Transverse colon (tissue), 4 donors: ENCODE results near the gene FREM2. TPM values are rescaled to one million over a fixed set of nuclear protein-coding genes. Genes with fewer than 3 reads are reported as not detected.

Source experiments
- DNase-seq: peaks from one replicate; pipeline ENCODE4 v3.0.0-alpha.2; 2019
- H3K27ac ChIP-seq, 4 donors: fragments of 200-600 bp; sonication (generic); 2 replicates each; pipeline ENCODE4 v1.5.1; 2016 to 2018; ENCODE audit warnings: inconsistent platforms in 4 of 4
- H3K27me3 ChIP-seq: fragments of 200-600 bp; sonication (generic); 2 replicates; pipeline ENCODE4 v1.5.1; 2017; ENCODE audit warnings: inconsistent platforms
- H3K36me3 ChIP-seq, 4 donors: fragments of 200-600 bp; sonication (generic); 2 replicates each; pipeline ENCODE4 v1.5.1; 2017 to 2019; ENCODE audit warnings: inconsistent platforms in 4 of 4
- H3K4me1 ChIP-seq, 4 donors: fragments of 200-600 bp; sonication (generic); 2 replicates each; pipeline ENCODE4 v1.5.1; 2017 to 2020; ENCODE audit warnings: inconsistent platforms in 4 of 4
- H3K4me3 ChIP-seq, 4 donors: fragments of 200-600 bp; sonication (generic); 1 replicate in 1 of 4; 2 replicates in 3 of 4; pipeline versions ENCODE4 v1.5.1 to v1.6.1; 2017 to 2019; ENCODE audit warnings: inconsistent platforms in 4 of 4
- H3K9me3 ChIP-seq, 2 donors: fragments of 200-600 bp; sonication (generic); 2 replicates each; pipeline ENCODE4 v1.5.1; 2017 to 2019; ENCODE audit warnings: inconsistent platforms in 2 of 2
- CTCF ChIP-seq, 5 experiments: fragments of 200-600 bp in 3 of 5; fragments of 450-650 bp in 2 of 5; sonication (generic) in 3 of 5; IDR thresholded peaks; 1 replicate in 2 of 5; 2 replicates in 3 of 5; pipeline ENCODE4 v1.5.1; 2016 to 2017; ENCODE audit warnings: antibody characterized with exemption in 5 of 5, inconsistent platforms in 3 of 5, mild to moderate bottlenecking in 2 of 5, moderate library complexity in 1 of 5
- EP300 ChIP-seq: sonication (generic); formaldehyde crosslinking; IDR thresholded peaks from one replicate; pipeline ENCODE4 v1.6.1; 2017; ENCODE audit warnings: antibody characterized with exemption, low read depth
- POLR2A ChIP-seq: fragments of 450-650 bp; IDR thresholded peaks from one replicate; pipeline ENCODE4 v1.6.1; 2016; ENCODE audit warnings: antibody characterized with exemption, mild to moderate bottlenecking, moderate library complexity
- POLR2AphosphoS5 ChIP-seq, 3 donors: sonication (generic); formaldehyde crosslinking; IDR thresholded peaks; one replicate each; pipeline ENCODE4 v1.6.1; 2016; ENCODE audit warnings: antibody characterized with exemption in 3 of 3
- WGBS, 2 donors: methylation state at CpG; one replicate each; pipeline ENCODE4 v1.1.5; 2018; ENCODE audit warnings: low coverage in 1 of 2; 5-methylcytosine and 5-hydroxymethylcytosine counted together
- in situ Hi-C, 4 donors: fragments of 200-750 bp; cut with MboI; loops; one replicate each; pipeline versions ENCODE4 v1.15.0 to v1.15.1; 2017; ENCODE audit warnings: low sequenced_read_pairs in 3 of 4, low pct_ligation_motif_present in 1 of 4, low pct_unique_long_range_greater_than_20kb in 1 of 4
- intact Hi-C: fragments of 100-400 bp; cut with DNase I; formaldehyde crosslinking; loops from one replicate; pipeline ENCODE4 v1.15.1; 2023; ENCODE audit warnings: low total_unique reads
- total RNA-seq, 4 donors: library from RNA; depleted of rRNA; stranded (reverse); fragments of >200 nt; gene quantifications; one replicate each; pipeline ENCODE4 v1.1.0, GENCODE V29; 2016

Gene FREM2
- total RNA-seq, 4 donors from 2014 or later = 0.40 to 2.2 (median 1.2) TPM

DNA sequence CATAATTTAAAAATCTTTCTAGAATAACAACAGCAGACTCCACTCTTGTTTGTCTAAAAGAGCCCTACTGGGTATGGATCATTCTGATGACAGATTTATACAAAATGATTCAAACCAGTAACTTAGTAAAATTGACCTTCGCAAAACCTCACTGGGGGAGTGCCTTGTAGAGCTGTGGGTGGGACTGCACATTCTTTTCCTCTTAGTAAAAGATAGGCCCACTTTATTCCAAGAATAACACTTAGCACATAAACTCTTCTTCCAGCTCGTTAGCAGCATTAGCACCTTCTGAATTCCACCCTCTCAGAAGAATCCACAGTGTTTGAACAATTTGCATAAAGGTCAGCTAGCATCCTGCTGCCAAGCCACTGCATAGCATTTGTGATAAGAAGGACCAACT, 196.9 kb downstream of the FREM2 start:
- in situ Hi-C loops (no loop called here), intact Hi-C loops (no loop called here)
- Histone ChIP-seq H3K4me1 (no peaks in the 10 kb centered on the region), H3K4me3 (no peak overlapping the region), H3K9me3 (no peaks in the 10 kb centered on the region), H3K27ac (no peak overlapping the region), H3K36me3 (no peaks in the 10 kb centered on the region), H3K27me3 (no peaks in the 10 kb centered on the region)
- no peak for DNase-seq
- TF ChIP-seq POLR2A (no peak), EP300 (no peak), POLR2AphosphoS5 (IDR thresholded peaks at IDR 0.05) (no peak), CTCF (IDR thresholded peaks at IDR 0.05) (no peak)
- 39 to 57% methylated on average over 2 of the region's 2 CpGs for WGBS, 2 donors

DNA sequence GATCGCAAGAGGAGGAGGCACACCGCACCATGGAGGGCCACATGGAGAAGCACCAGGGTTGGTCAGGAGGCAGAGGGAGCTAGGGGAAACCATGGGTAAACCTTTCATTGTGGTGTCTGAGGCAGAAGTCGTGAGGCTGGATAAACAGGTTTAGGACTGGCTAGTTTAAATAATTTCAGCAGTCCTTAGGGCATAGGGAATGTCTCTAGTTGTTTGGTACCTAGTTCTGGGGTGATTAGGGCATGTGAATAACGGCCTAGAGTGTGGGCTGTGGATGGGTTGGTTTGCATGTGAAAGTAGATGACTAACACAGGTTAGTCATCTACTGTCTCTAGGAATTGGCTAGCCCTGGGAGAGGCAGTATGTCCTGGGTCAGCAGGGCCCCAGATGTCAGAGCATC, 201.4 kb downstream of the FREM2 start:
- H3K4me1 ChIP-seq = no peaks in the 10 kb centered on the region
- 72 to 100% methylated on average over 2 to 4 of the region's 4 CpGs for WGBS, 2 donors
- TF ChIP-seq POLR2AphosphoS5 (IDR thresholded peaks at IDR 0.05) (no peak), POLR2A (no peak), CTCF (IDR thresholded peaks at IDR 0.05) (no peak), EP300 (no peak)

DNA sequence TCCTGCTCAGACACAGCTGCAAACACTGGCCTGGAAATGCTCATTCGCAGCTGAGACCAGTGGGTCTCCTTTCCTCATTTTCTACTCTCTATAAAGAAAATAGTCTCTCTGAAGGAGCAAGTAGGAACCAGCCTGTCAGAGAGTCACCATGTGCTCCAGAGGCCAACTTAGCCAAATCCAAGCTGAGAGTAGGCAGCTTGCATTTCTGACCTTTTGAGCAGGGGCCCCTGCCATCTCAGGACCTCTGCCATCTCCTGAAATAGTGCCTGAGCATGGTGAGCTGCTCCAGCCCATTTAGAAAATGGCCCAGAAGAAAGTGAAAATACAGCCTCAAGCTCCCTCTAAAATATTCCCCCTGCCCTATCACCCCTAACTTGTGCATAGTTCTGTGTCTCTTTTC, 208.2 kb downstream of the FREM2 start:
- Histone ChIP-seq H3K9me3 (no peaks in the 10 kb centered on the region), H3K27me3 (no peaks in the 10 kb centered on the region), H3K4me1 (no peaks in the 10 kb centered on the region), H3K27ac (no peak overlapping the region), H3K36me3 (no peaks in the 10 kb centered on the region), H3K4me3 (no peak overlapping the region)
- 50 to 82% methylated on average over 1 of the region's 1 CpG for WGBS, 2 donors
- no peak for TF ChIP-seq POLR2A
- TF ChIP-seq CTCF (IDR thresholded peaks at IDR 0.05) = no peak
- in situ Hi-C loops (no loop called here), intact Hi-C loops (no loop called here)
- no peak for DNase-seq

More for the DNA sequence above, 201.4 kb downstream of the FREM2 start:
- in situ Hi-C loops (no loop called here), intact Hi-C loops (no loop called here)
- no peak for DNase-seq
- no peak overlapping the region for H3K4me3 ChIP-seq
- H3K9me3 ChIP-seq = no peaks in the 10 kb centered on the region
- H3K27ac ChIP-seq = no peak overlapping the region
- no peaks in the 10 kb centered on the region for H3K27me3 ChIP-seq
- H3K36me3 ChIP-seq = no peaks in the 10 kb centered on the region

DNA sequence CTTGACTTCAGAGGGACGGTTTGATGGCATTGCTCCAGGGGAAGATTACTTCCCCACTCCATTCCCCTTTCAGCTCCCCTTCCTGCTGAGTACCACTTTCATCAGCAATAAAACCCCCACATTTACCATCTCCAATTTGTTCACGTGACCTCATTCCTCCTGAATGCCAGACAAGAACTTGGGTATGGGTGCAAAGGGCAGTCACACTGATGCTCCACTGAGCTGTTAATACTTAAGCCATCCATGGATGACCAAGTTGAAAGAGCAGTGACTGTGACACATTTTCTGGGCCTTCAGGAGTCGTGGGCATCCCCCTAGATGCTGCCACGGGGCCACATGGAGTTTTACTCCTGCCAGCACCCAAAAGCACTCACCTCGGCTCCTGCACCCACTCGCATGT, 210.6 kb downstream of the FREM2 start:
- Histone ChIP-seq H3K27me3 (no peaks in the 10 kb centered on the region), H3K27ac (no peak overlapping the region), H3K4me1 (no peaks in the 10 kb centered on the region), H3K36me3 (no peaks in the 10 kb centered on the region), H3K9me3 (no peaks in the 10 kb centered on the region), H3K4me3 (no peak overlapping the region)
- no peak for TF ChIP-seq CTCF (IDR thresholded peaks at IDR 0.05)
- TF ChIP-seq POLR2AphosphoS5 (IDR thresholded peaks at IDR 0.05) = no peak
- TF ChIP-seq POLR2A = no peak
- TF ChIP-seq EP300 = no peak
- WGBS, 2 donors = 76 to 85% methylated on average over 2 to 6 of the region's 6 CpGs
- intact Hi-C loops (no loop called here), in situ Hi-C loops (no loop called here)
- no peak for DNase-seq
